Measurements from ENCODE around the gene KPNA6.
"Not testable (repeated sequence)": the region's sequence is repeated elsewhere in the genome, so short reads cannot be mapped to it uniquely, and the experiment has no call there.

Gene KPNA6
- total RNA-seq = 112 to 182 (median 146) reads per million in 9 experiments

- Mint-ChIP-seq H3K4me1 (ENCODE audit: low read depth in 2 of 2) (peaks cover 33 to 37% of the 10 kb centered on the region in 2 donors), H3K27ac (peak within 1 kb of the TSS; percentile 90 to 98), H3K4me3 (peak within 1 kb of the TSS; percentile 96 to 98), H3K27me3 (no peaks in the 10 kb centered on the region), H3K36me3 (ENCODE audit: insufficient read depth) (peaks cover 23% of the 10 kb centered on the region), H3K9me3 (no peaks in the 10 kb centered on the region)
- ATAC-seq (replicated peaks) (peak; percentile 84), DNase-seq (peak; percentile 87 to 91 (median 87))
Measured at GRCh38 chr1:32107742-32108661, at the start of gene KPNA6. Gene KPNA6, plus strand, starts transcription at chr1:32108056. Its CDS starts 75 bp downstream, at chr1:32108131.

GRCh38 chr1:32060914-32061313, 46.9 kb upstream of the KPNA6 start:
- peak overlapping the region; percentile 9 to 78 for H3K27ac Mint-ChIP-seq
- no peaks in the 10 kb centered on the region for H3K4me1 Mint-ChIP-seq (ENCODE audit: low read depth in 2 of 2)
- no peak for ATAC-seq (replicated peaks)
- H3K27me3 Mint-ChIP-seq = no peaks in the 10 kb centered on the region
- H3K36me3 Mint-ChIP-seq (ENCODE audit: insufficient read depth) = peaks cover 56% of the 10 kb centered on the region
- no peak overlapping the region for H3K4me3 Mint-ChIP-seq
- H3K9me3 Mint-ChIP-seq = no peaks in the 10 kb centered on the region
- no peak for DNase-seq

- DNase-seq (no peak), ATAC-seq (replicated peaks) (no peak)
- peaks cover 52% of the 10 kb centered on the region for H3K36me3 Mint-ChIP-seq (ENCODE audit: insufficient read depth)
- H3K9me3 Mint-ChIP-seq = no peaks in the 10 kb centered on the region
- peak overlapping the region; percentile 59 to 81 for H3K27ac Mint-ChIP-seq
- peaks cover 5 to 9% of the 10 kb centered on the region in 2 donors for H3K4me1 Mint-ChIP-seq (ENCODE audit: low read depth in 2 of 2)
- no peaks in the 10 kb centered on the region for H3K27me3 Mint-ChIP-seq
- H3K4me3 Mint-ChIP-seq = no peak overlapping the region
Measured at GRCh38 chr1:32062867-32063230, 45.0 kb upstream of the KPNA6 start.

GRCh38 chr1:32063261-32063681, 44.6 kb upstream of the KPNA6 start:
- peak; percentile 56 for ATAC-seq (replicated peaks)
- DNase-seq = no peak
- H3K36me3 Mint-ChIP-seq (ENCODE audit: insufficient read depth) = peaks cover 47% of the 10 kb centered on the region
- H3K9me3 Mint-ChIP-seq = no peaks in the 10 kb centered on the region
- no peaks in the 10 kb centered on the region for H3K27me3 Mint-ChIP-seq
- peaks cover 5 to 9% of the 10 kb centered on the region in 2 donors for H3K4me1 Mint-ChIP-seq (ENCODE audit: low read depth in 2 of 2)
- H3K4me3 Mint-ChIP-seq = no peak overlapping the region
- peak overlapping the region; percentile 59 to 81 for H3K27ac Mint-ChIP-seq

- Mint-ChIP-seq H3K4me3 (peak overlapping the region in 1 of 2 donors; percentile 17), H3K36me3 (ENCODE audit: insufficient read depth) (peaks cover 25% of the 10 kb centered on the region), H3K27ac (peak overlapping the region in 1 of 2 donors; percentile 25)
- not testable (repeated sequence) for ATAC-seq (replicated peaks); H3K9me3 Mint-ChIP-seq; H3K4me1 Mint-ChIP-seq (ENCODE audit: low read depth in 2 of 2); H3K27me3 Mint-ChIP-seq; DNase-seq
Measured at GRCh38 chr1:32065613-32066488, 42.0 kb upstream of the KPNA6 start.

- H3K9me3 Mint-ChIP-seq = no peaks in the 10 kb centered on the region
- DNase-seq = peak in 1 of 3 experiments; percentile 13
- H3K36me3 Mint-ChIP-seq (ENCODE audit: insufficient read depth) = peaks cover 18% of the 10 kb centered on the region
- peaks cover 5 to 9% of the 10 kb centered on the region in 2 donors for H3K4me1 Mint-ChIP-seq (ENCODE audit: low read depth in 2 of 2)
- H3K27me3 Mint-ChIP-seq = no peaks in the 10 kb centered on the region
- peak overlapping the region in 1 of 2 donors; percentile 17 for H3K4me3 Mint-ChIP-seq
- ATAC-seq (replicated peaks) = peak; percentile 80
- H3K27ac Mint-ChIP-seq = peak overlapping the region in 1 of 2 donors; percentile 25
Measured at GRCh38 chr1:32066489-32066873, 41.4 kb upstream of the KPNA6 start.

GRCh38 chr1:32068957-32069588, 38.8 kb upstream of the KPNA6 start:
- Mint-ChIP-seq H3K4me1 (ENCODE audit: low read depth in 2 of 2) (peaks cover 18 to 28% of the 10 kb centered on the region in 2 donors), H3K4me3 (no peak overlapping the region), H3K9me3 (no peaks in the 10 kb centered on the region), H3K27ac (no peak overlapping the region), H3K36me3 (ENCODE audit: insufficient read depth) (peaks cover 24% of the 10 kb centered on the region), H3K27me3 (no peaks in the 10 kb centered on the region)
- DNase-seq (no peak), ATAC-seq (replicated peaks) (no peak)

GRCh38 chr1:32071758-32072621, 35.9 kb upstream of the KPNA6 start:
- peaks cover 19% of the 10 kb centered on the region in 2 donors for H3K4me1 Mint-ChIP-seq (ENCODE audit: low read depth in 2 of 2)
- no peak for ATAC-seq (replicated peaks)
- peak overlapping the region; percentile 89 to 98 for H3K4me3 Mint-ChIP-seq
- H3K27ac Mint-ChIP-seq = peak overlapping the region; percentile 91 to 95
- H3K36me3 Mint-ChIP-seq (ENCODE audit: insufficient read depth) = peaks cover 26% of the 10 kb centered on the region
- DNase-seq = no peak
- H3K9me3 Mint-ChIP-seq = no peaks in the 10 kb centered on the region
- no peaks in the 10 kb centered on the region for H3K27me3 Mint-ChIP-seq

- ATAC-seq (replicated peaks) (peak; percentile 88), DNase-seq (peak; percentile 89 to 90 (median 90))
- Mint-ChIP-seq H3K27ac (peak within 1 kb of the TSS; percentile 91 to 95), H3K4me1 (ENCODE audit: low read depth in 2 of 2) (peaks cover 19 to 23% of the 10 kb centered on the region in 2 donors), H3K27me3 (no peaks in the 10 kb centered on the region), H3K4me3 (peak within 1 kb of the TSS; percentile 89 to 98), H3K9me3 (no peaks in the 10 kb centered on the region), H3K36me3 (ENCODE audit: insufficient read depth) (peaks cover 28% of the 10 kb centered on the region)
Measured at GRCh38 chr1:32072622-32073298, 35.1 kb upstream of the KPNA6 start, which contains the start of gene TMEM39B. Gene TMEM39B, plus strand, starts transcription at chr1:32072939. Its CDS starts 109 bp downstream, at chr1:32073048.

- Mint-ChIP-seq H3K27ac (peak overlapping the region; percentile 91 to 95), H3K4me1 (ENCODE audit: low read depth in 2 of 2) (peaks cover 19 to 23% of the 10 kb centered on the region in 2 donors), H3K27me3 (no peaks in the 10 kb centered on the region), H3K36me3 (ENCODE audit: insufficient read depth) (peaks cover 28% of the 10 kb centered on the region), H3K9me3 (no peaks in the 10 kb centered on the region), H3K4me3 (peak overlapping the region; percentile 89 to 98)
- DNase-seq (no peak), ATAC-seq (replicated peaks) (peak; percentile 34)
Measured at GRCh38 chr1:32073299-32074229, 34.3 kb upstream of the KPNA6 start.

- H3K9me3 Mint-ChIP-seq = no peaks in the 10 kb centered on the region
- peaks cover 40% of the 10 kb centered on the region for H3K36me3 Mint-ChIP-seq (ENCODE audit: insufficient read depth)
- H3K27ac Mint-ChIP-seq = peak overlapping the region in 1 of 2 donors; percentile 31
- H3K4me1 Mint-ChIP-seq (ENCODE audit: low read depth in 2 of 2) = peaks cover 19 to 23% of the 10 kb centered on the region in 2 donors
- ATAC-seq (replicated peaks) (no peak), DNase-seq (no peak)
- peak overlapping the region in 1 of 2 donors; percentile 28 for H3K4me3 Mint-ChIP-seq
- H3K27me3 Mint-ChIP-seq = no peaks in the 10 kb centered on the region
Measured at GRCh38 chr1:32074841-32075240, 33.0 kb upstream of the KPNA6 start.
